ENCODE data around the gene MKRN2.
"Not testable (repeated sequence)": the region's sequence is repeated elsewhere in the genome, so short reads cannot be mapped to it uniquely, and the experiment has no call there.

MKRN2 gene, protein sequence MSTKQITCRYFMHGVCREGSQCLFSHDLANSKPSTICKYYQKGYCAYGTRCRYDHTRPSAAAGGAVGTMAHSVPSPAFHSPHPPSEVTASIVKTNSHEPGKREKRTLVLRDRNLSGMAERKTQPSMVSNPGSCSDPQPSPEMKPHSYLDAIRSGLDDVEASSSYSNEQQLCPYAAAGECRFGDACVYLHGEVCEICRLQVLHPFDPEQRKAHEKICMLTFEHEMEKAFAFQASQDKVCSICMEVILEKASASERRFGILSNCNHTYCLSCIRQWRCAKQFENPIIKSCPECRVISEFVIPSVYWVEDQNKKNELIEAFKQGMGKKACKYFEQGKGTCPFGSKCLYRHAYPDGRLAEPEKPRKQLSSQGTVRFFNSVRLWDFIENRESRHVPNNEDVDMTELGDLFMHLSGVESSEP

DNA sequence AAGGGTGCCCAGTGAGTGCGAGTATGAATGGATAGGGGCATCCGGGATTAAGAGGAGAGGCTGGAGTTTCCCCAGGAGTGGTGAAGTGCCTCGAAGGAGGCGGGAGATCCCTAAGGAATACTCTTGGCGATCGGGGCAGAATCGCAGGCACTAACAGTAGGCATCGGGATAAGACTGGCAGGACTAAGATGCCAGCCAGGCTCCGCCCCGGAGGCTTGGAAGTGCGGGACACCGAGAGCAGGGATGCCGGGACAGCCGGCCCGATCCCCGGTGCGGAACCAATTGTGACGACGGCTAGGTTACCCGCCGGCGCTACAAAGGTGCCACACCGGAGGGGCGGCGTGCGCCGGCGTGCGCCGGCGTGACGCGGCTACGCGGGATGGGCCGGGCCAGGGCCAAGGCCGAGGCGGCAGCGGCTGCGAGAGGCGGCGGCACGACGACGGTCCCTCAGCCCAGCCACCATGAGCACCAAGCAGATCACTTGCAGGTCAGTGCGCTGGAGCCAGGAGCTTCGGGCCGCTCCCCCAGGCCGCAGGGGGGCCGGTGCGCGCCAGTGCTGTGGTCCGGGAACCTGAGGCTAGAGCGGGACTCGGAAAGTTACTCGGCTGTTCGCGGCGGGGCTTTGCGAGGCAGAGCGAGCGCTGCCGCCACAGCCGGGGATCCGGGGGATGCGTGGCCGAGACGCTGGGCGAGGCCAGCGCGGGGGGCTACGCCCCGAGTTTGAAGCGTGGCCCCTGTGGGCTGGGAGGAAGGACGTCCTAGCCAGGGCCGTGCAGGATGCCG lies at the start of gene MKRN2:
Gene MKRN2, plus strand, starts transcription at position 398 of the 783 bp plus-strand sequence. Its CDS starts 64 bp downstream, at position 462.
- peak; percentile 84 for DNase-seq

DNA sequence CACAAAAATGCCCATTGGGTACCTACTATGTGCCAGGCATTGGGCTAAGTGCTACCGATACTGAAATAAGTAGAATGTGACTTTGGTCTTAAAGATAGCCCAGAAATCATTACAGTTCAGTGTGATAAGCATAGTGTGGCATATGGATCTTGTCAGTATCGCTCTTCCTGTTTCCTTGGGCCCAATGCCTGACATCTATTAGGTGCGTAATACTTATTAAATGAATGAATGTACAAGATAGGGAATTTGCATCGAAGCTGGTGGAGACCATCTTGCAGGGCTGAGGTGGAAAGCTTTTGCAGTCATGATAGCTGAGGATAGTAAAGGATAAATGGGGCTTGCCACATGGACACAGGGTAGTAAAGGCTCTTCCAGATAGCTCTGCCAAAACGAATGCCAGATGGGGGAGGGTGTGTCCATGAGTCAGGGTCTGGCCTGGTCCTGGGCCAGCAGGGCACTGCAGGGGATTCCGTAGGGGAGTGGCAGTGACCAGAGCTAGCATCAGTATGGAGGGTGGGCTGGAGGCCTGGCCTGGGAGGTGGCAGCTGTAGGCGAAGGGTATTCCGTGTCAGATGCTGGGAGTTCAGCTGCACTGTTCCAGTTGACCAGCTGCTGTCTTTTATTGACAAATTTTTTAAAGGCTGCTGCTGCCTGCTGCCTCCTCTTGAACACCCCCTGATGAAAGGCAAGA lies 49.2 kb upstream of the MKRN2 start:
- no peak for DNase-seq

DNA sequence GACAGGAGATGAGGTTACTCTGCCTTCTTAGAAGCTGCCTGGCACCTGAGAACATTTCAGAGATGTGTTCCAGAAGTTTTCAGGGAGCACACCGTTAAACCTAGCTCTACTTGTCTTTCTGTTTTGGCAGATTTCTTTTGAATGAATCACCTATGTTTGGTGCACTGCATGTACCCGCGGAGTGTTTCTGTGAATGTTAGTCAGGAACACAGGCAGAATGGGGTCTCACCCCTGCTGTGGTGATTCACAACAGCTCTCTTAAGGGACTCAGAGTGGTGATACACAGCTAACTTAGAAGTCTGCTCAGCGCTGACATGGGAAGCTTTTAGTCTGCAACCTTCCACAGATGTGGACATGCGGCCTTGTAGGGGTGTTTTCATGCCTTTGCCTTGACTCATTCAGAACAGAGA lies 48.6 kb upstream of the MKRN2 start:
- no peak for DNase-seq

DNA sequence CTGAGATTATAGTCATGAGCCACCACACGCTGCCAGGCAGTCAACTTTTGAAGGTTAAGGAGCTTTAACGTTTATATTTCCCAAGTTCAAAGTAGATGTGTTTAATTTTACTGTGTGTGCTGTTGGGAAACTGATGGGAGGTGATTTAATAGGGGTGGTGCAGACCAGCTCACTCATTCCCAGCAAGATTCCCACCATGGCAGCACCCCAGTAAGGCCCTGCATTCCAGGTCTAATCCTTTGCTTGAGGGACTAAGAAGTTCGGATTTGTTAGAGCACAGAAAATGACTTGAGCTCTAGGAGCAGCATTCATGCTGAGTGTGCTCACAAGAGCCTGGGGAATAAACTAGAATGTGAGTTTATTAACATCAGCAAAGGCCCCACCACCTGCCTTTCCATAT lies 47.4 kb upstream of the MKRN2 start:
- no peak for DNase-seq

DNA sequence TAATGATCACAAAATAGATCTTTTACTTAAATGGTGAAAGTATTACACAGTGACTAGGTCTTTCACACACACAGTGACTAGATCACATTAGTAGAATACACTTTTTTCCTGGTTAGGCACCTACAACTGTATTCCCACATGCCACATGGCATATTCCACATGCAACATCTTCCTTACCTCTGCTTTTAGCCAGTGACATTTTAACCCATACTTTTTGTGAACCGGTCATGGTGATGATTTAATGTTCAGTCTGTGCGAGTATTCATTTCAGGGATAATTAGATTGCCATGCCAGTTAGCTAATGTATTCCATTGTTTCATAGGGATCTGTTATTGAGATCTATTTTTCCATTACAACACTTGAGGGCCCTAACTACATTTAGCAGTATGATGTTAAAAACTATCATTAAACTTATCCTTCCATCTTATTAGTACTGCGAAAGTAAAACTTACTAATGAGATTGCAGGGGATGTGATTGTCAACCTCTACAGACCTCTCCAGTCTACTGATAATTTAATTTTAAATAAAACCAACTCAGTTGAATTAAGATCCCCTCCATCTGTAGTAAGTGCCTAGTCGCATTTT lies 44.3 kb upstream of the MKRN2 start:
- DNase-seq: no peak

DNA sequence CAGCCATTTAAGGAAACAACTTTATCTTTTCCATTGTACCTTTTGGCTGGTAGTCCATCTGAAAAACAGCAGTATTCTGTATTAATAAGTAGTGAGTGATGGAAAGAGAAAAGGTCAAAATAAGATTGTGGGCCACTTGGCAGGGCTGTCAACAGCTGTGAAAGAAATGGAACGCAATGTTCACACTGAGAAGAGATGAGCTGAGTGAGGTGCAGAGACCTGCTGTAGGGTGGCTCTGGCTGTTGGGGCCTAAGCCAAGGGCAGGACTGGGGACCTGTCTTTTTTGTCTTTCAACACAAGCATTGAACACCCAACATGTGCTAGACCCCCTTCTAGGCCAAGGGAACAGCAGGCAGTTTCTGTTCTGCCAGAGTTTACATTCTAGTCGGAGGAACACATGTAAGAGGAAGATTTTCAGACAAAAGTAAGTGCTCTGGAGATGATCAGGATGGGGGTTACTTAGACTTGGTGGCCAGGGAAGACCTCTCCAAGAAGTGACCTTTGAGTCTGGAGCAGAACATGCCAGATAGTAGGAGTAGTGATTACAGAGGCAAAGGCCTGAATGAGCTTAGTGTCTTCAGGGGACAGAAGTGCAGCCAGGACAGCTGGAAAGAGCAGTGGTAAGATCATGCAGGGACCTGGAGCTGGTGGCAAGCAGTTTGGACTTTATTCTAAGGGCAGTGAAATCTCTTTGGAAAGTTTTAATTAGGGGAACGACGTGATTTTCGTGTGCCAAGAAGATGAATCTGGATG lies 43.0 kb upstream of the MKRN2 start:
- no peak for DNase-seq

DNA sequence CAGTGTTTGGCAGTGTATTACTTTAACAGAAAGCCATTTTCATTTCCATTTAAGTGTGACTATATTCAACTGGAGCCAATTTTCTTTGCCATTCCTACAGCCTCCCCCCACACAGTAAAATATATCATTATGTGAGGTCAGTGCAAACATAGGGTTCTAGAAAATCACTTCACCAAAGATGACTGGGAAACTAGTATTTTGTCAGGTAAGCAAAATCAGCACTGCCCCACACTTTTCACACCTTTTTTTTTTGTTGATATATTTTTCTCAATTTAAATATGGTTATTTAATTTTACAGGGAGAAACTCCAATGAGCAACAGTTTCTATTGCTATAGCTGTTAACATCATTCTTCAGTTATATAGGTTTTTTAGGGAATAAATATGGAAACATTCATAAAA lies 41.3 kb upstream of the MKRN2 start:
- no peak for DNase-seq

DNA sequence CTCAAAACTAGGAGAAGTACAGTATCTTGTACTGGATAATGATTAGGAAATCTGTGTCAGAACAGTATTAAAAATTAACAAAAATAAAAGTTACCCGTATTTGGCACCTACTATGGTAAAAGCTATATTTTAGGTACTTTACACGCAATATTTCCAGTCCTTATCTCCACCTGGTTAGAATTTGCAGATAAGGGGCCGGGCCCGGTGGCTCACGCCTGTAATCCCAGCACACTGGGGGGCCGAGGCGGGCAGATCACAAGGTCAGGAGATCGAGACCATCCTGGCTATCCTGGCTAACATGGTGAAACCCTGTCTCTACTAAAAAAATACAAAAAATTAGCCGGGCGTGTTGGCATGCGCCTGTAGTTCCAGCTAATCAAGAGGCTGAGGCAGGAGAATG lies 40.0 kb upstream of the MKRN2 start:
- no peak for DNase-seq

DNA sequence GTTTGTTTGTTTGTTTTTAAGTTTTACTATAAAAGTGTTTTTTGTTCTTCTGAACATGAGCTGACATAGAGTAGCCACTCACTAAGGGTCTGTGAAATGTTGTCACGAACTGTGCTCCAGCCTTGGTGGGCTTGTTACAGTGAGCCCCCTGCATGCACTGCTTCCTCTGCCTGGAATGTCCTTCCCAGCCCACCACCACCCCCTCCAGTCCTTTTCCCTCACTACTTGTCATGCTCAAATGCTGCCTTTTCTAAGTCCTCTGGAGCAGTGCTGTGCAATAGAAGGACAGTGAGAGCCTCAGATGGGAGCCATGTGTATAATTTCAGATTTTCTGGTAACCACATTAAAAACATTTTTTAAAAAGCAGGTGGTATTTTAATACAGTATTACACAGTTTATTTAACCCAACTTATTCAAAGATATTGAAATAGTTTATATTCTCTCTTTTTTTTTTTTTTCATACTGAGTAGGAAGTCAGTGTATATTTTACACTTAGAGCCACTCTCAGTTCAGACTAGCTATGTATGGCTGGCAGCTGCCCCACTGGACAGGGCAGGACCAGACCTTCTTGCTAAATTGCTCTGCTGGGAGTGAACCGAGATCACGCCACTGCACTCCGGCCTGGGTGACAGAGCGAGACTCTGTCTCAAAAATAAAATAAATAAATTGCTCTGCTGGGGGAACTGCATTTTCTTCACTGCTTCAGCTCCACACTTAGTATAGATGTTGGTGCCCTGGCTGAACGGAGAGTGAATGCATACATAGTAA lies 38.4 kb upstream of the MKRN2 start:
- DNase-seq: no peak

DNA sequence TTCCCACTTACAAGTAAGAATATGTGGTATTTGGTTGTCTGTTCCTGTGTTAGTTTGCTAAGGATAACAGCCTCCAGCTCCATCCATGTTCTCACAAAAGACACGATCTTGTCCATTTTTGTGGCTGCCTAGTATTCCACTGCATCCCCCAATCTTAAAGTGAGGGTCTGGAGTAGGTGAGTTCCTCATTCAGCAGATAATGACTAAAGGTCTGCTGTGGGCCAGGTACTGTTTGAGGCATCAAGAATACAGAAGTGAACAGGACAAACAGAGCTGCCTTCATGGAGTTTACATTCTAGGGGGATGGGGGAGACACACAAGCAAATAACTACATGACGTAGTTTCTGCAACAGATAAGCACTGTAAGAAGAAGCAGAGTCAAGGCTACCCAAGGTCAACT lies 35.9 kb upstream of the MKRN2 start:
- DNase-seq: no peak

DNA sequence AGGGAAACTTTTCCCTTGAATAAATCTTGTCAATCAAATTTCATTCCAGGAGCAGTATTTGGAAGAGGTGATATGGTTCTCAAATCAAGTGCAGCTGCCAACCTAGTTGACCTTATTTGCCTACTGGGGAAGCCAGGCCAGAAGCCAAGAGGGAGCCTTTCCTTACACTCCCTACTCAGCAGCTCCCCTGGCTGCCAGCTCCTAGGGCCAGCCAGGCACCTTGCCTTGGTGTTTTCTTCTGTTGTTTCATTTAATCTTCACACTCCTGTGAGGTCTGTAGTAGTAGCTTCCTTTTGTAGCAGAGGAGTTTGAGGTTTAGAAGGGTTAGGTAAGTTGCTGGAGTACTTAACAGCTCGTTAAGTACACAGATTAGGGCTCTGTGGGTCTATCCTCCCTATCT lies 34.2 kb upstream of the MKRN2 start:
- no peak for DNase-seq

DNA sequence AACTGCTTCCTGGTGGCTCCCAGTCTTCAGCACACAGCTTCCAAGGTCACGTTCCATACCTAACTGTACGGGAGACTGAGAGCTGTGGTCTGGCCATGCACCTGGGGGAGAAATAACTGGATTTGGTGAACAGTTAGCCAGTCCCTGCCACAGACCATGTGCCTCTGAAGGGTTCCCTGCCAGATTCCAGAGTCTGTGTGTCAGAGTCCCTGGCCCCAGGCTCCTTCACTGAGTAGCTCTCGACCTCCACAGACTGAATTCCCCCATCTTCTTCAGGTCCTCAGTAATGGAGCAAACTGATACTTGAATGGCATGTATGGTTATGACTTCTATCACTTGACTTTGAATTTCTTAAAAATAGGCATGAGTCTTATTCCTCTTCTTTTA lies 29.1 kb upstream of the MKRN2 start:
- DNase-seq: no peak

DNA sequence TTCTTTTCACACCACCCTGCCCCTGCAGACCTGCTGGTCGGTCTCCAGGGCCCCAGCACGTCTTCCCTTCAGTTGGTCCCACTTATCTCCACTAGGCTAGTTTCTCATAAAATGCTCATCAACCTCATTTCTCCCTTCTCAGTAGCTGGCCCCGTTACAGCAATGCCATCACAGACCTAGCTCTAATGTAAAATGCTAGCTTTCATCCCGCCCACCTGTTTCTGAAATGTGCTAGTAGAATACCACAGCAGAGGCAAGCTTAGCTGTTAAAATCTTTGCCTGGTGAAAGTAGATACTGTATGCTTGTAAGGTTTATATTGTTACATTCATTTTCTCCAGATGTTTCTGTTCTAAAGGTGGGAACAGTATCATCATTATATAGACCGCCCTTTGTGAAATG lies 24.7 kb upstream of the MKRN2 start:
- DNase-seq: no peak

DNA sequence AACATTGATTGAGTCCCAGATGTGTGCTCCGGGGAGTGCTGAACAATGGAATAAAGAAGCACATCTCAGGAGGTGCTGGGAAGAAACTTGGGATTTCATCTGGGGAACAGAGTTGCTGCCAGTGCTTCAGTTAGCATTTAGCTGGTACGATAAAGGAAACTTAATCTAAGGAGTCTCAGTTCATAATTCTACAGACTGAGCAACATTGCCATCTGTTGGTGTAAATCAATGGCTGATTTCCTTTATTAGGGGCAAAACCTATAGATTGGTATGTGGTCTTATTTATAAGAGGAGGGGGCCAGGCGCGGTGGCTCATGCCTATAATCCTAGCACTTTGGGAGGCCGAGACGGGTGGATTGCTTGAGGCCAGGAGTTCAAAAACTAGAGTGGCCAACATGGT lies 20.5 kb upstream of the MKRN2 start:
- DNase-seq: no peak

DNA sequence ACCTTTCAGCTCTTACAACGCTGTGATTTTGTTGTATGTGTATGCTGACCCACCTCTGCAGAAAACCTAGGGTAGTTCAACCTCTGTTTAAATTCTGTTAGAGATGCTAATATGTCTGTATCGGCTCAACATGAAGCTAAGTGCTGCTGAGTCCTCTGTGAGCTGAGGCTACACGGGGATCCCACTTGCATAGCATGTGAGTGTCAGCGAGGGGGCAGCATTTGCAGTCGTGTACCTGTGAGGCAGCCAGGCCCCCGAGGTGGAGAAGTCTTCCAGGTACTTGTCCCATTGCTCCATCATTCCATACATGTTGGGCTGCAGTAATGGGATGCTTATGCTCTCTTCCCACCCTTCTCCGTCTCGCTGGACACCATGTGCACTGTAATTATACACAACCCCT lies 15.3 kb upstream of the MKRN2 start:
- DNase-seq: peak; percentile 39

DNA sequence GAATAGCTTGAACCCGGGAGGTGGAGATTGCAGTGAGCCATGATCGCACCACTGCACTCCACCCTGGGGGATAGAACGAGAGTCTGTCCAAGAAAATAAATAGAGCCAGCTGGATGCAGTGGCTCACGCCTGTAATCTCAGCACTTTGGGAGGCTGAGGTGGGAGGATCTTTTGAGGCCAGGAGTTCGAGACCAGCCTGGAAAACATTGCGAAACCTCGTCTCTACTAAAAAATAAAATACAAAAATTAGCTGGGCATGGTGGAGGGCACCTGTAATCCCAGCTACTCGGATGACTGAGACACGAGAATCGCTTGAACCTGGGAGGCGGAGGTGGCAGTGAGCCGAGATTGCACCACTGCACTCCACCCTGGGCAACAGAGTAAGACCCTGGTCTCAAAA lies 13.4 kb upstream of the MKRN2 start:
- DNase-seq: not testable (repeated sequence)

DNA sequence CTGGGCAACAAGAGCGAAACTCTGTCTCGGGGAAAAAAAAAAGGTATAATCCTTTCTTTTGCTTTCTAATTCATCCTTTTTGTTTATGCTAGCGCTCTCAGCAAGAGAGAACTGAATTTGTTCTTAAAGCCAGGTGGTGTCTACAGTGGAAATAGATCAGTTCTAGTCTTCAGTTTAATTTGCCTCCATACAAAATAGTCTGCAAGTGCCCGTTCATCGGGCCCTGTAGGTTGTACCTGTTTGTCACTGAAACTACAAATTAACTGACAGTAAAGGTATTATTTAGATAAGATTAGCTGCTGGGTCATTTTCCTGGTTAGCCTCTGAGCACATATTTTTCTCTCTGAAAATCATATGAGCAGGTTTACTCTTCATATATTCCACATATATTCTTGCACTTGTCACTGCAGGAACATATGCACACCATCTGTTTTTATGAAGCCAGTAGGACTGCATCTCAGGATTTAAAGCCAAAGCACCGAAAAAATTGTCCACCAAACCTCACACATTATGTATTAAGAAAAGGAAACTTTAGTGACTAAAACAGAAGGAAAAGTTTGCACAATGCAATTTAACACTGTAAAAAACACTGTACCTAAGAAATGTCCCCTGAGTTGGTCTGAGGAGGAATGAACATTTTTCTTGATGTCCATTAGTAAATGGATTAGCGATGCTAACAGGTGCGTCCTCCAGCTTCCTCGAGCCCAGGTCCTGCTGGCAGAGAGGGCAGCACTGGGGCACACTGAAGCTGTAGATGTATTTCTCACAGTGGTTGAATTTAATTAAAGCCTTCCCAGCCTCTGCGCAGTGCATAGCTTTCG lies 12.0 kb upstream of the MKRN2 start:
- no peak for DNase-seq

DNA sequence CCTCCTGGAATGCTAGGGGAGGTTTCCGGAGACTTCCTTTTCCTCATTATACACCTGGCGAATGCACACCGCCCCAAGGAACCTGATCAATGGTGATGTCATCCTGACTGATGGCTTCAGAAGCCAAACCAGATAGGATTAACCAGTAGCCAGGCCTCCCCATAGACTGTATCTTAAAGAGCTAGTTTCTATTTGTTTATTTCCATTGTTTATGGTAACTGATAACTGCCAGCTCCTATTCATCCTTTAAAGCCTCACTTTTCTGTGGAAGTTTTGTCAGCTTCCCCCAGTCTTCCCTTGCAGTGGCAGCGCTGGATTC lies 11.5 kb upstream of the MKRN2 start, which contains the start of gene MKRN2OS:
Gene MKRN2OS, minus strand, starts transcription at position 27 of the 319 bp plus-strand sequence. CDS start 35 bp downstream, outside the sequence.
- peak; percentile 65 for DNase-seq

DNA sequence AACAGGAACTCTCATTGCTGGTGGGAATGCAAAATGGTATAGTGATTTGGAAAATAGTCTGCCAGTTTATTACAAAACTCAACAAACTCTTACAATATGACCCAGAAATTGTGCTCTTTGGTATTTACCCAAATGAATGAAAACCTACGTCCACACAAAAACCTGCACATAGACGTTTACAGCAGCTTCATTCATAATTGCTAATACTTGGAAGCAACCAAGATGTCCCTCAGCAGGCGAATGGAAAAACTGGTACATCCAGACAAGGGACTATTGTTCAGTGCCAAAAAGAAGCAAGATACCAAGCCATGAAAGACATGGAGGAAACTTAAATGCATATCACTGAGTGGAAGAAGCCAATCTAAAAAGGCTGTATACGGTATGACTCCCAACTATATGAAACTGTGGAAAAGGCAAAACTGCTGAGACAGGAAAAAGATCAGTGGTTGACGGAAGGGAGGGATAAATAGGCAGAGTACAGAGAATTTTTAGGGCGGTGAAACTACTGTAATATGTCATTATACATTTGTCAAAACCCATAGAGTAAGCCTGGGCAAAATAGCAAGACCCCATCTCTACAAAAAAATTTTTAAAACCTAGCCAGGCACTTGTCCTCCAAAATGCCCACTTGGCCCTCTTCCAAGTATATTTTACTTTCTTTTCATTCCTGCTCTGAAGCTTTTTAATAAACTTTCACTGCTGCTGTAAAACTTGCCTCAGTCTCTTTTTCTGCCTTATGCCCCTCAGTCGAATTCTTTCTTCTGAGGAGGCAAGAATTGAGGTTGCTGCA lies 6.7 kb upstream of the MKRN2 start:
- no peak for DNase-seq

DNA sequence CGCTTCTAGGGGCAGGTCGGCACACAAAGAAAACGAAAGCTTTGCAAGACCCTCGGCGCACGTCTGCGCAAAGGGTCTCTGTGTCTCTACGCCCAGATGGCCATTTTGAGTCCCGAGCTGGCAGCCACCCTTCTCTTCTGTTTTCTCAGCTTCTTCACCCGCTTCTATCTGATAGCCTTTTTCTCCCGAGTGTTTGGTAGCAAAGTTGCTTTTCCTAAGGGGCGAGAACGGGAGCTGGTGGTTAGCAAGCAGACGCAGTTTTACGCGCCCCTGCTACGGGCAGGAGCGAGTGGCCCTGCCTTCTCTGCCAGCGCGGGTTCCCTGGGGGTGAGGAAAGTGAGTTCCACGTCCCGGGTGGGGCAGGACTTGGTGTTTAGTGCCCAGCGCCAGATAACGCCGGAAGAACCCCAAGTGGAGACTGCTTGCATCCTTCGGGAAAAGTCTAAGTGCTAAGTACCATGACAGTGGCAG lies 2.9 kb upstream of the MKRN2 start:
- DNase-seq: no peak
